DND-41 (cell line): Measurements from ENCODE around the gene INO80E.
A peak's percentile ranks its signal among the peaks of the same experiment; 100 is the strongest.

Experiments used
- CTCF ChIP-seq: IDR thresholded peaks from 2 replicates; pipeline ENCODE4 v1.5.1; 2012; ENCODE audit warnings: borderline replicate concordance, low read length, moderate library complexity, mild to moderate bottlenecking; ENCODE audit not compliant: poor library complexity, severe bottlenecking; ENCODE audit errors: extremely low read depth
- EZH2 ChIP-seq: IDR thresholded peaks from 3 replicates; pipeline ENCODE4 v1.6.1; 2012; ENCODE audit warnings: borderline replicate concordance, low read depth, mild to moderate bottlenecking, moderate library complexity, low read length, inconsistent platforms; ENCODE audit not compliant: severe bottlenecking

DNA sequence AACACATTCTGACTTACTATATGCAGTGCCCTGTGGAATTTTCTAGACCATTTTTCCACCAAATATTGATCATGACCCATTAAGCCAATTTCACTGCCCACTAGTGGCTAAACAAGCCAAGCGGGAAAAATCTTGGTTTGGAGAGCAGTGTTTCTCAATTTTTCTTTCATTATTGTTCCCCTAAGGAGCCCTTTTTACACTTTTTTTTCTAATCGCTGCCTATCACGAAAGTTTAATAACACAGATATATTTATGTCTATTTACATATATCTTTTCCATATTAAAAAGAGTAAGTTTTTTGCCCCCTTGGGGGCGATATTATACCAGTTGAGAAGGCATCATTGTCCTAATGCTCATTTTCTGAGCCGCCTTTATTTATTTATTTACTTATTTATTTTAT is 45.8 kb downstream of the INO80E start:
- peak; percentile 43 for TF ChIP-seq CTCF
- TF ChIP-seq EZH2, result no peak
